CD4-positive, alpha-beta T cell (primary cell): Measurements from ENCODE around the gene PRCP. TPM values are rescaled to one million over a fixed set of nuclear protein-coding genes. Genes with fewer than 3 reads are reported as not detected.

Source experiments
- ATAC-seq: fragments of 200-7000 bp; cut with Tn5 transposase; one replicate; pipeline ENCODE4 v1.10.0; 2022; ENCODE audit warnings: mild to moderate bottlenecking; ENCODE audit not compliant: poor library complexity
- CTCF ChIA-PET: fragments of 350-600 bp; sonication (Branson Sonifier 250); formaldehyde crosslinking; loops from one replicate; lab custom pipeline; 2021; ENCODE audit warnings: antibody characterized with exemption, inconsistent platforms; lab: Charles Lee
- POLR2A ChIA-PET: fragments of 350-600 bp; sonication (Branson Sonifier 250); formaldehyde crosslinking; loops from one replicate; lab custom pipeline; 2021; ENCODE audit warnings: antibody characterized with exemption, inconsistent platforms; lab: Charles Lee
- DNase-seq, 14 experiments: peaks; one replicate each; pipeline ENCODE4 v3.0.0-alpha.2; 2013 to 2020; ENCODE audit warnings: mixed read lengths in 2 of 14
- H3K27ac ChIP-seq, 2 donors: one replicate each; pipeline versions ENCODE4 v1.5.1 to v1.7.0; 2013; ENCODE audit warnings: low read length in 2 of 2, low read depth in 1 of 2, mild to moderate bottlenecking in 1 of 2
- H3K27me3 ChIP-seq, 2 experiments: 1 replicate in 1 of 2; 2 replicates in 1 of 2; pipeline versions ENCODE4 v1.6.1 to v1.7.0; 2013; ENCODE audit warnings: low read length in 2 of 2, control low read depth in 1 of 2, mild to moderate bottlenecking in 1 of 2, moderate library complexity in 1 of 2; ENCODE audit not compliant: insufficient read depth in 2 of 2, control insufficient read depth in 1 of 2
- H3K36me3 ChIP-seq: one replicate; pipeline ENCODE4 v1.6.1; 2013; ENCODE audit warnings: low read length, control low read depth; ENCODE audit not compliant: insufficient read depth
- H3K4me1 ChIP-seq: one replicate; pipeline ENCODE4 v1.6.1; 2013; ENCODE audit warnings: low read length, control low read depth; ENCODE audit not compliant: insufficient read depth
- H3K4me3 ChIP-seq: one replicate; pipeline ENCODE4 v1.5.1; 2013; ENCODE audit warnings: mild to moderate bottlenecking, low read length, moderate library complexity
- H3K9me3 ChIP-seq, 2 experiments: 1 replicate in 1 of 2; 2 replicates in 1 of 2; pipeline versions ENCODE4 v1.6.1 to v1.7.0; 2013; ENCODE audit warnings: low read length in 2 of 2, mild to moderate bottlenecking in 2 of 2, control low read depth in 1 of 2, moderate library complexity in 1 of 2; ENCODE audit not compliant: control insufficient read depth in 1 of 2, insufficient read depth in 1 of 2
- H3K27ac Mint-ChIP-seq: one replicate; pipeline ENCODE4 v1.8.0; 2020; ENCODE audit warnings: mixed read lengths
- H3K27me3 Mint-ChIP-seq: one replicate; pipeline ENCODE4 v1.8.0; 2021; ENCODE audit warnings: mixed read lengths
- H3K36me3 Mint-ChIP-seq: one replicate; pipeline ENCODE4 v1.8.0; 2021; ENCODE audit warnings: low read depth, mixed read lengths
- H3K4me1 Mint-ChIP-seq: one replicate; pipeline ENCODE4 v1.8.0; 2021; ENCODE audit warnings: low read depth, mixed read lengths
- H3K4me3 Mint-ChIP-seq: one replicate; pipeline ENCODE4 v1.8.0; 2020; ENCODE audit warnings: mild to moderate bottlenecking, mixed read lengths
- H3K9me3 Mint-ChIP-seq: one replicate; pipeline ENCODE4 v1.8.0; 2020; ENCODE audit warnings: mixed read lengths
- intact Hi-C, 2 experiments: fragments of 100-400 bp; cut with DNase I in 1 of 2; cut with micrococcal nuclease in 1 of 2; formaldehyde crosslinking; loops; one replicate each; pipeline versions ENCODE4 v1.15.1 to v1.9.0; 2023 to 2025; cut with DNase I, micrococcal nuclease
- total RNA-seq, 174 experiments: library from RNA in 2 of 174; stranded (reverse) in 2 of 174; gene quantifications; one replicate each; pipeline ENCODE4 v1.2.3 and lab custom pipeline; 2021 to 2026
- TF ChIP-seq, protein P1 (sequence below): fragments of 200-600 bp; IDR thresholded peaks from one replicate; pipeline ENCODE4 v1.8.0; 2022; ENCODE audit warnings: antibody characterized with exemption, mild to moderate bottlenecking

The PRCP gene
- total RNA-seq, 2 experiments from 2014 or later: 13.7 to 16.0 TPM

DNA sequence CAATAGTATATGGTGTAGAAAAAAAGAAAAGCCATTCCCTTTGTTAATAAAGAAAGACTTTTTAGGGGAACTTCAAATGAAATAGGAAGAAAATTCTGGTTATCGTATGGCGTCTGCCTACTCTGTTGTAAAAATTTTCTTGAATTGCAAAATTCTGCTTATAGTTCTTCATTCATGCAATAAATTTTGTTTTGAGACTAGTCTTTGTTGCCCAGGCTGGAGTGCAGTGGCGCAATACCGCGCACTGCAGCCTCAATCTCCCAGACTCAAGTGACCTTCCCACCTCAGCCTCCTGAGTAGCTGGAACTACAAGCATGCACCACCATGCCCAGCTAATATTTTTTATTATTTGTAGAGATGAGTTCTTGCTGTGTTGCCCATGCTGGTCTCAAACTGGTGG is 7.1 kb upstream of the PRCP start:
- peaks cover 5% of the 10 kb centered on the region for H3K9me3 Mint-ChIP-seq
- H3K9me3 ChIP-seq: peaks cover 0 to 7% of the 10 kb centered on the region in 2 experiments
- no peaks in the 10 kb centered on the region for H3K36me3 ChIP-seq
- ChIA-PET POLR2A (interaction anchor here (0.9 to 1.4 kb wide), 2 partner anchors 12 to 82 kb away, joined by 3 to 4 read pairs; no protein-coding TSS in a partner anchor), CTCF (interaction anchor here (0.6 to 1.5 kb wide), 3 partner anchors 20 to 343 kb away, joined by 3 read pairs; no protein-coding TSS in a partner anchor)
- no peak overlapping the region for H3K4me3 Mint-ChIP-seq
- H3K4me1 ChIP-seq: no peaks in the 10 kb centered on the region
- ATAC-seq (no peak), DNase-seq (no peak)
- no peaks in the 10 kb centered on the region for H3K36me3 Mint-ChIP-seq
- no peak overlapping the region for H3K27ac Mint-ChIP-seq
- H3K27ac ChIP-seq: no peak overlapping the region
- H3K27me3 Mint-ChIP-seq: no peaks in the 10 kb centered on the region
- intact Hi-C loops: loop anchor here (1.0 to 5.0 kb wide), 3 partner anchors 163 to 341 kb away; partner anchors contain the start of gene RAB30 (in 1 of the 2)
- H3K27me3 ChIP-seq: no peaks in the 10 kb centered on the region
- peaks cover 25% of the 10 kb centered on the region for H3K4me1 Mint-ChIP-seq
- H3K4me3 ChIP-seq: no peak overlapping the region
- TF ChIP-seq, protein P1, sequence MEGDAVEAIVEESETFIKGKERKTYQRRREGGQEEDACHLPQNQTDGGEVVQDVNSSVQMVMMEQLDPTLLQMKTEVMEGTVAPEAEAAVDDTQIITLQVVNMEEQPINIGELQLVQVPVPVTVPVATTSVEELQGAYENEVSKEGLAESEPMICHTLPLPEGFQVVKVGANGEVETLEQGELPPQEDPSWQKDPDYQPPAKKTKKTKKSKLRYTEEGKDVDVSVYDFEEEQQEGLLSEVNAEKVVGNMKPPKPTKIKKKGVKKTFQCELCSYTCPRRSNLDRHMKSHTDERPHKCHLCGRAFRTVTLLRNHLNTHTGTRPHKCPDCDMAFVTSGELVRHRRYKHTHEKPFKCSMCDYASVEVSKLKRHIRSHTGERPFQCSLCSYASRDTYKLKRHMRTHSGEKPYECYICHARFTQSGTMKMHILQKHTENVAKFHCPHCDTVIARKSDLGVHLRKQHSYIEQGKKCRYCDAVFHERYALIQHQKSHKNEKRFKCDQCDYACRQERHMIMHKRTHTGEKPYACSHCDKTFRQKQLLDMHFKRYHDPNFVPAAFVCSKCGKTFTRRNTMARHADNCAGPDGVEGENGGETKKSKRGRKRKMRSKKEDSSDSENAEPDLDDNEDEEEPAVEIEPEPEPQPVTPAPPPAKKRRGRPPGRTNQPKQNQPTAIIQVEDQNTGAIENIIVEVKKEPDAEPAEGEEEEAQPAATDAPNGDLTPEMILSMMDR: no peak

DNA sequence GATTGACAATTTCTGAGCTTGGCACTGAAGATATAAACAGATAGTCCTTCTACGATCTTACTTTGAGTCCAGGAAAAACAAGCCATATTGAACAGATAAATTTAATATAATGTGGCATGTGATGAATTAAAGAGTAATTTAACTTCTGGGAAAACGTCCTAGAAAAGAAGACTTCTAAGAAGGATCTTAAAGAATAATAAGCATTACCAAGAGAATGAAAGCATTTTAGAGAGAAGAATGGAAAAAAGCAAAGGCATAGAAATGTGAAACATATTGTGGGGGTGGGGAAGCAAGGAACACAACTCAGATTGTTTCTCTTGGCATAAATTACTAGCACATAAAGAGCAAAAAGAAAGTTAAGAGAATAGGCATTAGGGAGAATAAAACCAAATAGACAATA is 6.7 kb upstream of the PRCP start:
- CTCF ChIA-PET: interaction anchor here (0.6 to 1.3 kb wide), 2 partner anchors 20 to 209 kb away, joined by 3 read pairs; no protein-coding TSS in a partner anchor
- no peak overlapping the region for H3K27ac Mint-ChIP-seq

DNA sequence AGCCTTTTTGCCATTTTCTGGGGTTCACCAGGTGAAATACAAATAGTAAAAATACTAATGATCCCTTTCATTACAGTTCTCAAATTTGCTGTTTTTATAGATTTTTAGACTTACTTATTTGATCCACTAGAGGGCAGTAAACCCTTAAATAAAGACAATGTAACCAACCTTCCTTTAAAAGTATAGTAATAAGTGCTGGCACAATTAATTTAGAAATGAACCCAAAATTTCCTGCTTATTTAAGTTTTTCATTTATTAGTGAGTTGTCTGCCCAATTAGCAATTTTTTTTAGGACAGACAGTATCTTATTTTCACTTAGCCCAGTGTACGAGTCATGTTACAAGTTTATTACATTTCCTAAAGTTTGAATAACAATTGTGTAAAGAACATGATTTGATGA is 6.0 kb upstream of the PRCP start:
- Histone ChIP-seq H3K36me3 (no peaks in the 10 kb centered on the region), H3K27me3 (no peaks in the 10 kb centered on the region), H3K27ac (no peak overlapping the region), H3K4me3 (no peak overlapping the region), H3K9me3 (no peaks in the 10 kb centered on the region), H3K4me1 (peaks cover 9% of the 10 kb centered on the region)
- TF ChIP-seq, protein P1: peak; percentile 73
- Mint-ChIP-seq H3K4me3 (no peak overlapping the region), H3K36me3 (peaks cover 3% of the 10 kb centered on the region), H3K9me3 (no peaks in the 10 kb centered on the region), H3K27me3 (no peaks in the 10 kb centered on the region), H3K4me1 (peaks cover 28% of the 10 kb centered on the region), H3K27ac (peak overlapping the region; percentile 2)
- peak in 3 of 14 experiments; percentile 45 to 63 (median 52) for DNase-seq
- no peak for ATAC-seq
- POLR2A ChIA-PET: interaction anchor here (0.9 to 2.0 kb wide), 2 partner anchors 83 to 251 kb away, joined by 3 to 6 read pairs; partner anchors contain the start of gene PCF11
- intact Hi-C loops: loop anchor here (1.0 to 5.0 kb wide), 8 partner anchors 21 to 914 kb away; partner anchors contain the start of gene RAB30 (in 1 of the 2)
- CTCF ChIA-PET: interaction anchor here (1.0 kb wide), 1 partner anchor 344 kb away, joined by 4 read pairs; no protein-coding TSS in a partner anchor

More for the DNA sequence above, 6.7 kb upstream of the PRCP start:
- Histone ChIP-seq H3K27ac (no peak overlapping the region), H3K27me3 (no peaks in the 10 kb centered on the region), H3K36me3 (no peaks in the 10 kb centered on the region), H3K4me1 (peaks cover 4% of the 10 kb centered on the region), H3K9me3 (peaks cover 0 to 6% of the 10 kb centered on the region in 2 experiments), H3K4me3 (no peak overlapping the region)
- H3K9me3 Mint-ChIP-seq: peaks cover 5% of the 10 kb centered on the region
- intact Hi-C loops: loop anchor here (1.0 to 5.0 kb wide), 9 partner anchors 20 to 913 kb away; partner anchors contain the start of gene RAB30 (in 1 of the 2)
- POLR2A ChIA-PET: interaction anchor here (0.9 kb wide), 1 partner anchor 83 kb away, joined by 3 read pairs; no protein-coding TSS in a partner anchor
- H3K36me3 Mint-ChIP-seq: no peaks in the 10 kb centered on the region
- no peaks in the 10 kb centered on the region for H3K27me3 Mint-ChIP-seq
- no peak for ATAC-seq
- TF ChIP-seq, protein P1: no peak
- no peak overlapping the region for H3K4me3 Mint-ChIP-seq
- no peak for DNase-seq
- peaks cover 25% of the 10 kb centered on the region for H3K4me1 Mint-ChIP-seq
